DLD1 (cell line): Measurements from ENCODE around the gene MRC2.
"Not testable (repeated sequence)": the region's sequence is repeated elsewhere in the genome, so short reads cannot be mapped to it uniquely, and the experiment has no call there.

Experiments used
- in situ Hi-C: cut with HindIII; loops from 2 replicates; pipeline ENCODE4 v1.10.0; 2017; ENCODE audit warnings: low sequenced_read_pairs

The MRC2 gene

DNA sequence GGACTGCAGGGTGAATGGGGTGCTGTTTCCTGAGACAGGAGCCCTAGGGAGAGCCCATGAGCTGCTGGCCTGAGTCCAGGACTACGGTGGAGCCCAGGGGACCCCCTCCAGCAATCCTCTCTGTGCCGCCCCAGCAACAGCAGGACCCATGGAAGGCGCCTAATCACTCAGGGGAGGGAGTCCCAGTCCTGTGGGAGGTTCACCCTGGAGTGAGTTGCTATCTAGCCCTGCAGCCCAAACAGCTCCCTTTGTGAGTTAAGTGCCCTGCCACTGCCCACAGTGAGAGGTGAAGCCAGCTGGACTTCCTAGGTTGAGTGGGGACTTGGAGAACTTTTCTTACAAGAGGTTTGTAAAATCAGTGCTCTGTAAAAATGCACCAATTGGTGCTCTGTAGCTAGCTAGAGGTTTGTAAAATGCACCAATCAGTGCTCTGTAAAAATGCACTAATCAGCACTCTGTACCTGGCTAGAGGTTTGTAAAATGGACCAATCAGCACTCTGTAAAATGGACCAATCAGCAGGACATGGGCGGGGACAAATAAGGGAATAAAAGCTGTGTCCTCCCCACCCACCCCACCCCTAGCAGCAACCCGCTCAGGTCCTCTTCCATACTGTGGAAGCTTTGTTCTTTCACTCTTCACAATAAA lies 67.7 kb downstream of the MRC2 start:
- in situ Hi-C loops = not testable (repeated sequence)

DNA sequence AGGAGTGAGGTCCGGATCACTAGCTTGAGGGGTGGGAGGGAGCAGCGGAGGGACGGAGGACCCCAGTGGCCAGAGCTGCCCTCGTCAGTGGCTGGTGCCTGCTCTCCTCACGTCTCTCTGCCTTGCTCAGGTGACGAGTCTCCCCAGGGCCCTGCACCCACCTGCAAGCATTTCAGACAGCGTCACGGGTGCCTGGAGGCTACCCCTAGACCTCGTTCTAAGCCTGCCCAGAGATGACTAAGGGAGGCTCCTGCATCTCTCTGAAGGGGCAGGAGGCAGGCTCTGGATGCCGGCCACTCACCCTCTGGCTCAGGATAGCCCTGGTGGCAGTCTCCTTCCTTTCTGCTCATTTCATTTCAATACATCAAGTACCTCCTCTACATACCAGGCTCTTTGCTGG lies 68.8 kb downstream of the MRC2 start:
- in situ Hi-C loops = no loop called here

DNA sequence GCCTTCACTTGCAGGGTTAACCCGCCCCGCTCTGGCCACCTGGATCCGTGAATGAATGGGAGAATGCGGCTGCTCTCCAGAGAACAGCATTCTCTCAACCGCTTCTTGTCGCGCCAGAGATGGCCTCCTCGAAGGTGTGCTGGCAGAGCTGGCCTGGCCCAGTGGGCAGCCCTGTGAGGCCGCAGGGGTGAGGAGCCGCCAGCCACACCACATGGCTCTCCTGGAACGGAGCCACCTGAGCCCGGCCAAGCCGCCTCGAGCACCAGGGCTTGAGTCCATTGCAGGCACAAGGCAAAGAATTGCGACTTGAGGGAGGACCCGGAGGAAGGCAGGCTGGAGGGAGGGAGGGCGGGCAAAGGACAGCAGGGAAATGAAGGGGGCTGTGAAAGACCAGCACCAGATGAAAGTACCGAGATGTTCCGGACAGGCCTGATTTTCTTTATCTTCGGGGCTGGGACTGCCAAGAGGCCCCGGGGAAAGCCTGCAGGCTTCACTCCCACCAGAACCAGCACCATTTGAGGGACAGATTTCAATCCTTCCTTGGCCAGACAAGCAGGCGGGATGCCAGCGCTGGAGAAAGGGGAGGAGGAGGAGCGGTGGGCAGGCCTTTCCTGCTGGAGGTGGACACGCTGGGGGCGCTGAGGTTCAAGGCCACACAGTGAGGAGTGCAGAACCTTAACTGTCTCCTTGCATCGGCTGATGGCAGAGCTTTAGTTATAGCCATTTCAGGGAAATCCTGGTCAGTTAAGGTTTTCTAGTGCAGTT lies 69.4 kb downstream of the MRC2 start:
- in situ Hi-C loops = no loop called here

DNA sequence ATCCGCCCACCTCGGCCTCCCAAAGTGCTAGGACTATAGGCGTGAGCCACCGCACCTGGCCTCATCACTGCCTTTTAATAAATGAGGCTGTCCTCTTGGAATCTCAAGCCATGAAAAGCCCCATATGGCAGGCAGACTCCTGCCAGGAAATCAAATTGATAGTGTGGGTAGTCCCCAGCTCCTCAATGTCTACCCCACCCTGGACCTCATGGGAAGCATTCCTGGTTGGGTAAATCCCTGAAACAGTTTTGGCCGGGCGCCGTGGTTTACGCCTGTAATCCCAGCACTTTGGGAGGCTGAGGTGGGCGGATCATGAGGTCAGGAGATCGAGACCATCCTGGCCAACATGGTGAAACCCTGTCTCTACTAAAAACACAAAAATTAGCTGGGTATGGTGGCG lies 71.0 kb downstream of the MRC2 start:
- in situ Hi-C loops = not testable (repeated sequence)

DNA sequence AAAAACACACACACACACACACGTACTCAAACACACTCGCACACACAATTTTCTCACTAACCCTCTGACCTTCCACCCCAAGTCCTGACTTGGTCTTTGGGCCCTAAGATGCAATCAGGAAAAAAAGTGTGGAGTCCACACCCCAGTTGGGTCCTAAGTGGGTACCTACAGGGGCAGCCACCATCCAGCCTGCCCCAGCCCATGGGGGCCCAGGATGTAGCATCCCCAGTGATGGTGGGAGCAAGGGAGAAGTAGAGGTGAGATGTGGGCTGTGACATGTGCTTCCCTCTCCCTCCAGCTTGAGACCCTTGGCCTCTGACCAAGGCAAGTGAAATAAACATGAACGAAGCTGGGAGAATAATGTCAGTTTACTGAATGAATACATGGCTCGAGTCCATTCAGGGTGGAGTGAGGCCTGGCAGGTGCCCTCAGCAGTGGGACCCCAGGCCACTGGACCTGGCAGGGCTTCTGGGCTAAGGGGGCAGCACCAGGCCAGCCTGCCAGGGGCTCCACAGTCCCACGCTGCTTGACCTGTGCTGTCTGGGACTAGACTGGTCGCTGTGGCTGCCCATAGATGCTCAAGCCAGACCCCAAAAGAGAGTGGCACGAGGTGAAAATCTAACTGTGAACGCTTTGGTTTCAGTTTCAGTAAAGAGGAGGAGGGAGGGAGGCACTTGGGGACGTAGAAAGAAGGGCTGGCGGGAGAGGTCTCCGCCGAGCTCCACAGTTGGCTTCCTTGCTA lies 73.7 kb downstream of the MRC2 start:
- in situ Hi-C loops = no loop called here

DNA sequence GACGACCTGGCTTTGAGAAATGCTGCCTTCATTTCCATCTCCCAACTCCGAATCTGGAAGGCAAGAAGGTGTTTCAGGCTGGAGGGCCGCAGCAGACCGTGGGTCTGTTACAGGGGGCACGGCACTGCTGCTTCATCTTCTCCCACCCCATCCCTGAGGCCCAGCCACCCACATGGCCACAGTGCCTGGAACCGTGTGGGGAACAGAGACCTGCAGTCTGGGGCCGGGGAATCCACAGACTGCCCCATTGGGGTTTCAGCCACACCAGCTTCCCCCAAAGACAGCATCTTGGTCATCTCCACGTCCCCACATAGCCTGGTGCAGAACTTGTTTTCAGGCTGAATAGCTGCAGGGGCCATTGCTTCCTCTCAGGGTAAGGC lies 74.2 kb downstream of the MRC2 start:
- in situ Hi-C loops = no loop called here

DNA sequence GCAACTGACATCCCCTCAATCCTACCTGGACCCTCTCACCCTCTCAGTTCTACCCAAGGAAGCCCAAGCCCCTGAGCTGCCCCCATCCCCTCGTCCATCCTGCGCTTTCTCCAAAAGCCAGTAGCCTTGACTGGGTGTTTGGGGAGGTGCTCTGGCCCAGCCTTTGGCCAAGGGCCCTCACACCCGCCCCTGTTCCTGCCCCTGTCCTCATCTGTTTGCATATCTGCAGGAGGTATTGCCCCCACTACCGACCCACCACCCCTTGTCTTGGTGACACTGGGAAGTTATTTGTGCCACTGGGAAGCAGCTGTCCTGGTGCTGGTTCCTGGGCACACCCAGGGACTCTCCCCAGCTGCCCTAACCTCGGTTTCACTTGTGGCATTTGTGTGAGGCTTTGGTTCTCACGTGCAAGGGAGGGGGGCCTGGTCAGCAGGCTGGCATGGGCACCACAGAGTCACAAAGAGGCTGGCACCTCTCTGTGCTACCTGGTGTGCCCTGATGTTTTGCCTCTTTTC lies 75.3 kb downstream of the MRC2 start:
- in situ Hi-C loops = no loop called here

DNA sequence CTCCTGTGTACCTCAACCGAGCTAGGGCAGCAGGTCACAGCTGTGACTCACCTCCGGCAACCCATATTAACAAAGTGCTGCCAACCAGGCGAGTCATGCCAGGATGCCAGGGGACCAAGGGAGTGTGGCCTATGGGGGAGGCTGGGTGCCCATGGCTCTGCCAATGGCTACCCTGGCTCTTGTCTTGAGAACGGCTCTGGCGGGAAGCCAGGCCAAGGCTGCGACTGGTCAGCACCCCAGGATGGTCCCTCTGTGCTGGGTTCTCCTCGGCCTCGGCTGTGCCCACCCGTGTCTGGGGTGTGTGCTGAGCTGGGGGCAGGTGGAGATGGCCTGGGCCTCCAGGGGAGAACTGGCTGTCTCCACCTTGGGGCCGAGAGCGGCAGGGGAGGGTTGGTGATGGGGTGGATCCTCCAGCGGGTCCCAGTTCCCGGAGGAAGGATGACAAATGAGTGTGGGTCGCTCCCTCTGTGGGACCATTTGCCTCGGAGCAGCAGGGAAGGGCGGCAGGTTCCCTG lies 75.8 kb downstream of the MRC2 start:
- in situ Hi-C loops = no loop called here

DNA sequence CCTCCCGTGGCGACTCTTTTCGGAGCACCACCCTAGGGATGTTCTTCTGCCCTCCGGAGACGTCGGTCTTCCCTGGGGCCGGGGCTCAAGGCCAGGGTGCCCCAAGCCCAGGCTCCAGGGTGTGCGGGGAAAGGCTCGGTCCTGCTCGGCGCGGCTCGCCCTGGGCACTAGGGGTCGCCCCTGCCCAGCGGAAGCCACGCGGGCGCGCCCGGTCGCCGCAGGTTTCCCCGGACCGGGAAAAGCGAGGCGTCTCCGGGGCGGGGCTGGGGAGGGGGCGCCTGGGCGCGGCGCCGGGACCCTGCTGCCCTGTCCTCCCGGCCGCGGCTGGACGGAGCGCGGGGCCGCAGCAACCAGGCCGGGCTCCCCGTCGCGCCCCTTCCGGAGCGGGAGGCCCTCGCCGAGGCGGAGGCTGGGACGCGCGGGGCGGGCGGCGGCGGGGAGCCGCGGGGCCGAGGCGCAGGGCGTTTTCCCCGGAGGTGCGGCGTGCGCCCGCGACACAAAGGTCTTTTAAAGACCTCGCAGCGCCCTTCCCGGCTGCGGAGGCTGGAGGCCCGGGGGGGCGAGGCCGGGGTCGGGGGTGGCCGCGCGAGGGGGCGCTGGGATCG lies 76.4 kb downstream of the MRC2 start:
- in situ Hi-C loops = no loop called here

DNA sequence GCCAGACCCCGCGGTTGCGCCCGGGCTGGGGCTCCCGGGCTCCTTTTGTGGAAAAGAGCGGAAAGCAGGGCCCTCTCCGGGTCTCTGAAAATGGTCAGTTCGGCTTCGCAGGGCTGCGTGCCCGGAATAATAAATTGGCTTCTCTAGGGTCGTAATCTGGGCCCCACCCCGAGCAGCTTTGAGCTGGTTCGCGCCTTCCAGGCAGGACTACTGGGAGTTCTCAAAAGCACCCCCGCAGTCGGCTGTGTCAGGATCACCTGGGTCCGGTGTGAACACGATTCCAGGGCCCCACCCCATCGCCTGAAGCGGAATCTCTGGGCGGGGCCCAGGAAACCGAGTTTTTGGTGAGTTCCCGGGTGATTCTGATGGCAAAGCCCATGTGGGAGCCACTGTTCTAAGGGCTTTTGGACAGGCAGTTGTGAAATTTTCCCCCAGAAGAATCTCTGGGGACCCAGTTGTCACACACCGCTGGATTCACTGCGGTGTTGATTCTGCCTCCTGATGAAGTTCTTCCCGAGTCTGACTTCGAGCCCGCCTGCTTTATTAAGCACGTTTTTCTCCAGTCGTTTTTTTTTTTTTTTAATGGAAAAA lies 77.0 kb downstream of the MRC2 start:
- in situ Hi-C loops = no loop called here

DNA sequence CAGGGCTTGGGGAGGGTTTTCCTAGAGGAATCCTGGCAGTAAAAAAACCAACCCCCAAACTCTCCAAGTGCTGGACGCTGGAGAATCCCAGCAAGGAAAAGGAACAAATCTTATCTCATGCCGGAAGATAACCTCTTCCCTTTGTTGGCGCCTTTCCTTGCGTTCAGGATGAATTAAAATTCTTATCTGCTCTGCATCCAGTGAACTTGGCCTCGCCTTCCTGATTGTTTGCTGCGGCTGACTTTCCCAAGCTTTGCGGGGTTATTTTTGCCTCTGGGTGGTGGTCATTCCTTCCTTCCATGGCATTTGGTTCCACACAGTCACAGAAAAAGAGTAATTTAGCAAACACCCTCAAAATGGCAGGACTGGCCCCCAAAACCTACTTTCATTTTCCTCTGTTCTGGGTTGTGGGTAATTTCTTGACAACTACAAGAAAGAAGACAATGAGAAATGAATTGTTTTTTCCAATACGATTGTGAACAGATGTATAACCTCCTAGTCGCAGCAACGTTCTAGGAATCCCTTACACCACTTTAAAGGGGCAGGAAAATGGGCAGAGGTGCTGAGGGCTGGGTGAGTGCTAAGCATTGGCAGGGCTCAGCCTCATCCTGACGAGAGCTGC lies 77.8 kb downstream of the MRC2 start:
- in situ Hi-C loops = no loop called here

DNA sequence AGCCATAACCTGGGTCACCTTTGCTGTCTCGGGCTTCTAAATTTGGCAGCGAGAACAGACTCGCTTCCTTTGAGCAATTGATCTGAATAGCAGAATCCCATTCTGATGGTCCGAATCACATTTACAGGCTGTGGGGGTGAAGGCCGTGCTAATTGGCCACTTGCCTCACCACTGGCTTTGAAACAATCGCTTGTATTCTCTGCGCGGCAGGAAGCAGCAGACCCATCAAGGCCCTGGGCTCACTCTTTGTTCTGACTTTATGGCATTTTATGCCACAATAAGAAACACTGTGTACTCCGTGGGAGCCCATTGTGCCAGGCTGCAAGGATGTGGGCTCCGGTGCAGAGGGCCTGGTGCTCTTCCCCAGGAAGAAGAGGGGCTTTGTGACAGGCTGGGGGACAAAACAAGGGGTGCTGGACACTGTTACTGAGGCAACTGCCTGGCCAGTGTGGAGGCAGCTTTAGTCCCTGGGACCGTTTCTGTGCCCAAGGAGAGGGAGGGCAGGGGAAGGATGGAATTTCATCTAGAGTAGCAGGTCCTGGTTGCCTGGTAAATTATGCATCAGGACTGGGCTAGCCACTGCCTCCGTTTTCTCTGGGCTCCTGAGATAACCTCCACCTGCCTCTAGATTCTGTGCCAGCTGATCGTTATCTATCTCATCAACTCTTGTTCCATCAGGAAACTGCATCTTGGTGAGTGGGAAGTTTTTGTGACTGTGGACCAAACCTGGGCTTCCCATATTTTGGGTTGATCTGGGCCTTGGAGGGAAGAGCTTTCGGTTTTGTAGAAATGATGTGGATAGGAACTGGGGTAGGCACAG lies 78.5 kb downstream of the MRC2 start:
- in situ Hi-C loops = no loop called here

DNA sequence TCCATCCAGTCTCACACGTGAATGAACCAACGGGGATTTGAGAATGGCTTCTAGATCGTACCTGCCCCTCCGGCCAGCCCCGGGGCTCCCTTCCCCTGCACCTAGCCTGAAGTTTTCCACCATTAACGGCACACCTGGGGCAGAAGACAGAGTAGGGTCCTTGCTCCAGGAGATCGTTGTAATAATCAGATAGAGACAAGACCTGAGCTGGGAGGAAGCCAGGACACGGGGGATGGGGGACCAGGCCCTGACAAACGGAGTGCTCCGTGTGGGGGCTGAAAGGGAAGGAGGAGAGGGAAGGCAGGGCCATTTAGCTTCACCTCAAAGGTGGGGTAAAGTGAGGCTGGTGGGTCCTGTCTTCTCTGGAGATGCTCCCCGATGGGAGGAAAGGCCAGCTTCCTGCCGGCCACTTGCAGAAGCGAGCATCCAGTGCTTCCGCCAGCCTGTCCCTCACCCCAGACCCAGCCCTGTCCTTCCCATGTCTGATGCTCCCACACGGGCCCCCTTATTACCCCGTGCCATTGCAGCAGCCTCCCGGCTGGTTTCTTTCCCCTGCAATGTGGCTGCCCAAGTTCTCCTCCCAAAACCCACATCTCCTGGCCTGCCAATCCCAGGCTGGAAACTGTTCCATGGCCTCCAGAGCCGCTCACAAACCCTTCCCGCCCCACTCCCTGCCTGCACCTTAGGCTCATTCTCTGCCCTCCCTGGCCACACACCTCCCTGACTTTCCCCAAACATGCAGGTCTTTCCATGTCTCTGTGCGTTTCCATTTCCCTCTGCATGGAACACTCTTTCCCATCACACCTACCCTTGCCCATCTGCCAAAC lies 79.3 kb downstream of the MRC2 start:
- in situ Hi-C loops = no loop called here

DNA sequence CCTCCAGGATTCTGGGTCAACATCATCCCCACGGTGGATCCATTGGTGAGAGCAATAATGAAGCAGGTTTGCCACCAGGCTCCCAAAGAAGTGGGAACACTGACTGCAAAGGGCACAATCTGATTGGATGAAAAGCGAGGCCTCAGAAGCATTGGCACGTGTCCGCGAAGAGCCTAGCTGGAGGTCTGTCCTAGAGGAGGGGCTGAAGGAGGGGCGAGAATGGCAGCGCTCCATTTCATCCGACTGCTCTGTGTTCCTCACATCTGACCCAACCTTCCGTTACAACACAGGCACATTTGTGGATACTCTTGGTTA lies 79.9 kb downstream of the MRC2 start:
- in situ Hi-C loops = no loop called here

DNA sequence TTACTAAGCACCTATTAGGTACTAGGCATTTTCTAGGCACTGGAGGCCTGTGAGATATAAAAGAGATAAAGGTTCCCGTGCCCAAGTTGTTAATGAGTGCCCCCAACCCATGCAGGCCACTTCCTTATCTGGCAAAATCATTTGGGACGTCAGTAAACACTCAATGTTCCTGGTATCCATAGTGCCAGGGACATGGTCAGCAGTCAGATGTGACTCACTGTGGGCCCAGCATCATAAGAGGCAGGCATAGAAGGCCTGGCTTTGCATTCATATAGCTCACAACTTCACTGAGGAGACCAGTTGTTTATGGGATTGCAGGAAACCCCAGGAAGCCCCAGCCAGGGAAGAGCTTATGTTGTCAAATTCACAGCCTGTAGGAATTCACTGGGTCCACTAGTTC lies 81.1 kb downstream of the MRC2 start:
- in situ Hi-C loops = no loop called here

DNA sequence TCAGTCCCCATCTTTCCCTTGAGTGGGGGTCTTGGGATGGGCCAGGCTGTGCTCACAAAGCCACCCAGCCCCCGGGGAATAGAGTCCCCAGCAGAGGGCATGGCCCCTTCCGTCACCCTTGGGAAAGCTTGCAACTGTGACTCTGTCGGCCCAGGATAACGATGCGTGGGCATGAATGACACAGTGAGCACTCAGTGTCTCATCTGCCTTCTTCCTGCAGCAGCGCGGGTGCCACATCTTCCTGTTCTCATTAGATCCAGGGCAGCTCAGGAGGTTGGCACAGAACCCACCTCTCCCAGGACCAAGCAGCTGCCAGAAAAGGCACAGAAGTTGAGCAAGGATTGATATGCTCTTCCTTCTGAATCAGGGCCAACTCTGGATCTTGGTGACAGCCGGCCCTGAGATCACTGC lies 84.7 kb downstream of the MRC2 start:
- in situ Hi-C loops = no loop called here

DNA sequence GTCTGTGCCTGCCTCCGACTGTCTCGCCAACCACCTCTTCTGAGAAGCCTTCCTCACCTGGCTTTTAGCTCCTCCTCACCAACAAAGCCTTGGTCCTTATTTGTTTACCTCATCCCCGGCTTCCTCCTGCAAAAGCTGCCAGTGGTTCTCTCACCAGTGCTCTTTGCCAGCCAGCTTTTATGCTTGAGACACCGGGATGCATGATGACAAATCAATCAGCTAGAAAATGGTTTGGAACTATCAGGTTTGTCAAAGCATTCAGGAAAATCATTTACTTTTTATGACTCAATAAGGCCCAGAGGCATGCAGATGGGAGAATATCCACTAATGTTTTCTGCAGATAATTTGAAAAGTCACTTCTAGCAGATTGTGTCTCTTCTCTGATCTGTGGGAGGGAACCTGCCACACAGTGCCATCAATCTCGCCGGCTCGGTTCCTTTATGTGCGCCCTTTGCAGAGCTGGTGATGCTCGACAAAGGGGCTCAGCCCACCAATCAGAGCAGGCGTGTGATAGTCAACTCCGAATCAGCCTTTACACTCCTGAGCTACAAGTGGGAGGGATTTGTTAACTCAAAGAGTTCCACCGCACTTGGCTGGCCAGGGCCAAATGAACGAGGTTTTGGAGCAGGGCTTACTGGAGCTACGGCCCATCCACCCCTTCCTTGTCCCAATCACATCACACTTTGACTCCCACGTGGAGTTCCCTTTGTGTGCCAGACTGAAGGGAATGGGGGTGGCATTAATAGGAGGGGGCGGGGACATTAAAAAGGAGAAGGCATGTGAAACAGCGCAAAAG lies 85.8 kb downstream of the MRC2 start:
- in situ Hi-C loops = no loop called here
